Right lobe of liver (tissue), 4 donors: ENCODE data around the gene FAM98B.

Experiments
- CTCF ChIP-seq, 4 donors: fragments of 200-600 bp in 3 of 4; fragments of 450-650 bp in 1 of 4; IDR thresholded peaks; one replicate each; pipeline versions ENCODE4 v1.5.1 to v1.8.0; 2016 to 2022; ENCODE audit warnings: antibody characterized with exemption in 4 of 4, mild to moderate bottlenecking in 2 of 4
- POLR2A ChIP-seq: fragments of 450-650 bp; IDR thresholded peaks from one replicate; pipeline ENCODE4 v1.6.1; 2017; ENCODE audit warnings: antibody characterized with exemption, mild to moderate bottlenecking
- donor health status: DM: no; HTN: no; CAD: no.
- donor health status: DM: no; HTN: no; CAD: no.
- donor health status: DM: no; HTN: yes; CAD: no.

DNA sequence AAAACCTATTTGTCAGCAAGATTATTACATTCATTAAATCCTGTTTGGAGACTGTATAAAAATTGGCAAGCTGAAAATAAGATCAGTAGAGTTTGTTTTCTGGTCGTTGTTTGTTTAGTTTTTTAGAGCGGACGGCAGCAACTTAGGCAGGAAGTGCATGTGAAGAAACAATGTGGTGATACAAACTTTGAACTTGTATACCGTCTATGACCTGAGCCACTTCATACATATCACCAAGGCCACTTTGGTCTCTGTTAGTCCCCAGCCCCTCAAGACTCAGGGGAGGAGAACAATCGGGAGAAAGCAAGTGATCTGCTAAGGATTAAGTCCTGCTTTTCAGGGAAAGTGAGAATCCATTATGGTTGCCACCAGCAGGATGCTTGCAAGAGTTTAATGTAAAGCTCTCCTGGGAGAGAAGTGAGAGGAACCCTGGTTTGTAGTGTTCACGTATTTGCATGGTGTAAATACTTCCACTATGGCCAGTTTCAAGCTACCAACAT lies 79.5 kb downstream of the FAM98B start:
- no peak for TF ChIP-seq CTCF (IDR thresholded peaks at IDR 0.05)
- TF ChIP-seq POLR2A: no peak
